NB4 (cell line): ENCODE results near the gene THAP10.
"Not testable (repeated sequence)": the region's sequence is repeated elsewhere in the genome, so short reads cannot be mapped to it uniquely, and the experiment has no call there.

Experiments used
- DNase-seq: peaks from one replicate; pipeline ENCODE4 v3.0.0; 2010; ENCODE audit warnings: low read depth
- H3K4me3 ChIP-seq: one replicate; pipeline ENCODE4 v1.5.1; 2011; ENCODE audit warnings: mild to moderate bottlenecking, low read depth, low read length, moderate library complexity
- MAX ChIP-seq: IDR thresholded peaks from 2 replicates; pipeline ENCODE4 v1.6.1; 2011; ENCODE audit warnings: low read depth, low read length
- MYC ChIP-seq: IDR thresholded peaks from 2 replicates; pipeline ENCODE4 v1.6.1; 2011; ENCODE audit warnings: low read depth, low read length
- POLR2A ChIP-seq: IDR thresholded peaks from 2 replicates; pipeline ENCODE4 v1.6.1; 2011; ENCODE audit warnings: mild to moderate bottlenecking; ENCODE audit not compliant: insufficient read length; ENCODE audit errors: extremely low read depth
- TF ChIP-seq, protein P1 (sequence below): IDR thresholded peaks from one replicate; pipeline ENCODE4 v1.5.1; 2012; ENCODE audit warnings: low read depth, low read length

Gene THAP10

GRCh38 chr15:70866982-70867641 is 25.1 kb downstream of the THAP10 start:
- DNase-seq = no peak
- H3K4me3 ChIP-seq = no peak overlapping the region
- TF ChIP-seq MAX (no peak), POLR2A (no peak), MYC (no peak)
- TF ChIP-seq, protein P1, sequence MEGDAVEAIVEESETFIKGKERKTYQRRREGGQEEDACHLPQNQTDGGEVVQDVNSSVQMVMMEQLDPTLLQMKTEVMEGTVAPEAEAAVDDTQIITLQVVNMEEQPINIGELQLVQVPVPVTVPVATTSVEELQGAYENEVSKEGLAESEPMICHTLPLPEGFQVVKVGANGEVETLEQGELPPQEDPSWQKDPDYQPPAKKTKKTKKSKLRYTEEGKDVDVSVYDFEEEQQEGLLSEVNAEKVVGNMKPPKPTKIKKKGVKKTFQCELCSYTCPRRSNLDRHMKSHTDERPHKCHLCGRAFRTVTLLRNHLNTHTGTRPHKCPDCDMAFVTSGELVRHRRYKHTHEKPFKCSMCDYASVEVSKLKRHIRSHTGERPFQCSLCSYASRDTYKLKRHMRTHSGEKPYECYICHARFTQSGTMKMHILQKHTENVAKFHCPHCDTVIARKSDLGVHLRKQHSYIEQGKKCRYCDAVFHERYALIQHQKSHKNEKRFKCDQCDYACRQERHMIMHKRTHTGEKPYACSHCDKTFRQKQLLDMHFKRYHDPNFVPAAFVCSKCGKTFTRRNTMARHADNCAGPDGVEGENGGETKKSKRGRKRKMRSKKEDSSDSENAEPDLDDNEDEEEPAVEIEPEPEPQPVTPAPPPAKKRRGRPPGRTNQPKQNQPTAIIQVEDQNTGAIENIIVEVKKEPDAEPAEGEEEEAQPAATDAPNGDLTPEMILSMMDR = no peak

GRCh38 chr15:70863450-70864218 is 28.6 kb downstream of the THAP10 start:
- DNase-seq = no peak
- no peak overlapping the region for H3K4me3 ChIP-seq
- no peak for TF ChIP-seq MYC
- TF ChIP-seq MAX = no peak
- TF ChIP-seq, protein P1 = no peak
- TF ChIP-seq POLR2A = no peak

- DNase-seq = no peak
- H3K4me3 ChIP-seq = no peak overlapping the region
- no peak for TF ChIP-seq MAX
- TF ChIP-seq, protein P1 = no peak
- no peak for TF ChIP-seq MYC
- TF ChIP-seq POLR2A = no peak
These were observed 32.2 kb downstream of the THAP10 start for GRCh38 chr15:70859998-70860397.

GRCh38 chr15:70859322-70859908 is 32.8 kb downstream of the THAP10 start:
- no peak for TF ChIP-seq POLR2A
- TF ChIP-seq, protein P1 = no peak
- TF ChIP-seq MAX = no peak
- no peak for TF ChIP-seq MYC
- no peak for DNase-seq

DNA sequence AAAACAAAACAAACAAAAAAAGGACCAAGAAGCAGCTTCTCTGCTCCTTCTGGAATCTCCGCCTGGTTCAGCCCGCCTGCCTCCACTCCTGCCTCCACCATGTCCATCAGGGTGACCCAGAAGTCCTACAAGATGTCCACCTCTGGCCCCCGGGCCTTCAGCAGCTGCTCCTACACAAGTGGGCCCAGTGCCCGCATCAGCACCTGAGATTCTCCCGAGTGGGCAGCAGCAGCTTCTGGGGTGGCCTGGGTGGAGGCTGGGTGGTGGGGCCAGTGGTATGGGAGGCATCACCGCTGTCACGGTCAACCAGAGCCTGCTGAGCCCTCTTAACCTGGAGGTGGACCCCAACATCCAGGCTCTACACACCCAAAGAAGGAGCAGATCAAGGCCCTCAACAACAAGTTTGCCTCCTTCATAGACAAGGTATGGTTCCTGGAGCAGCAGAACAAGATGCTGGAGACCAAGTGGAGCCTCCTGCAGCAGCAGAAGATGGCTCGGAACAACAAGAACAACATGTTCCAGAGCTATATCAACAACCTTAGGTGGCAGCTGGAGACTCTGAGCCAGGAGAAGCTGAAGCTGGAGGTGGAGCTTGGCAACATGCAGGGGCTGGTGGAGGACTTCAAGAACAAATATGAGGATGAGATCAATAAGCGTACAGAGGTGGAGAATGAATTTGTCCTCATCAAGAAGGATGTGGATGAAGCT is 33.5 kb downstream of the THAP10 start:
- not testable (repeated sequence) for DNase-seq

More at GRCh38 chr15:70859322-70859908, 32.8 kb downstream of the THAP10 start:
- no peak overlapping the region for H3K4me3 ChIP-seq

More for the DNA sequence above, 33.5 kb downstream of the THAP10 start:
- not testable (repeated sequence) for H3K4me3 ChIP-seq
